NCI-H1417 treated with DMSO at 0.1 percent for 48 hours (cell line): ENCODE data around the gene LYRM9.
"Not testable (repeated sequence)": the region's sequence is repeated elsewhere in the genome, so short reads cannot be mapped to it uniquely, and the experiment has no call there.

Source experiments
- DNase-seq: peaks from one replicate; lab custom pipeline; 2025; lab: John Stamatoyannopoulos, UW

LYRM9 gene

GRCh38 chr17:27873746-27874145 is 19.4 kb downstream of the LYRM9 start:
- DNase-seq: no peak

- DNase-seq: no peak
Measured at GRCh38 chr17:27873211-27873610, 20.0 kb downstream of the LYRM9 start.

GRCh38 chr17:27872776-27873175 is 20.4 kb downstream of the LYRM9 start:
- no peak for DNase-seq

- DNase-seq: no peak
Measured at GRCh38 chr17:27871407-27871806, 21.8 kb downstream of the LYRM9 start.

- DNase-seq: no peak
Measured at GRCh38 chr17:27870345-27870744, 22.8 kb downstream of the LYRM9 start.

GRCh38 chr17:27868565-27868964 is 24.6 kb downstream of the LYRM9 start:
- no peak for DNase-seq

- no peak for DNase-seq
Measured at GRCh38 chr17:27862840-27863239, 30.3 kb downstream of the LYRM9 start.

- no peak for DNase-seq
Measured at GRCh38 chr17:27862004-27862403, 31.2 kb downstream of the LYRM9 start.

GRCh38 chr17:27860971-27861664 is 32.0 kb downstream of the LYRM9 start:
- DNase-seq: no peak

- DNase-seq: no peak
Measured at GRCh38 chr17:27858621-27859305, 34.4 kb downstream of the LYRM9 start.

- no peak for DNase-seq
Measured at GRCh38 chr17:27856676-27857432, 36.3 kb downstream of the LYRM9 start.

GRCh38 chr17:27855454-27855853 is 37.7 kb downstream of the LYRM9 start:
- no peak for DNase-seq

- DNase-seq: no peak
Measured at GRCh38 chr17:27854163-27854562, 39.0 kb downstream of the LYRM9 start.

- DNase-seq: no peak
Measured at GRCh38 chr17:27853091-27853490, 40.1 kb downstream of the LYRM9 start.

GRCh38 chr17:27849474-27850185 is 43.5 kb downstream of the LYRM9 start:
- no peak for DNase-seq

- peak; percentile 1 for DNase-seq
Measured at GRCh38 chr17:27848931-27849330, 44.2 kb downstream of the LYRM9 start.

GRCh38 chr17:27846808-27847307 is 46.3 kb downstream of the LYRM9 start:
- DNase-seq: not testable (repeated sequence)

GRCh38 chr17:27846042-27846655 is 47.0 kb downstream of the LYRM9 start:
- no peak for DNase-seq

- no peak for DNase-seq
Measured at GRCh38 chr17:27845264-27846041, 47.7 kb downstream of the LYRM9 start.

- DNase-seq: no peak
Measured at GRCh38 chr17:27840688-27841087, 52.5 kb downstream of the LYRM9 start.

- DNase-seq: not testable (repeated sequence)
Measured at GRCh38 chr17:27840406-27840678, 52.8 kb downstream of the LYRM9 start.
